Urinary bladder (tissue), 4 donors: Measurements from ENCODE around the gene MYL12B. TPM values are rescaled to one million over a fixed set of nuclear protein-coding genes. Genes with fewer than 3 reads are reported as not detected.

Experiments
- DNase-seq: peaks from one replicate; pipeline ENCODE4 v3.0.0-alpha.2; 2015; ENCODE audit errors: extremely low spot score
- H3K27ac ChIP-seq: one replicate; pipeline ENCODE4 v1.5.1; 2013; ENCODE audit warnings: low read depth, mild to moderate bottlenecking, moderate library complexity
- H3K36me3 ChIP-seq: one replicate; pipeline ENCODE4 v1.6.1; 2013; ENCODE audit warnings: mild to moderate bottlenecking, moderate library complexity; ENCODE audit not compliant: insufficient read depth
- H3K4me1 ChIP-seq: one replicate; pipeline ENCODE4 v1.6.1; 2013; ENCODE audit warnings: mild to moderate bottlenecking, moderate library complexity; ENCODE audit not compliant: insufficient read depth
- H3K4me3 ChIP-seq: one replicate; pipeline ENCODE4 v1.5.1; 2013; ENCODE audit warnings: low read depth, low read length
- WGBS: extraction: QIAGEN DNeasy Blood & Tissue Kit; methylation state at CpG from one replicate; pipeline ENCODE4 v1.1.7; 2013; 5-methylcytosine and 5-hydroxymethylcytosine counted together
- polyA plus RNA-seq: library from polyadenylated mRNA; stranded (reverse); fragments of 200-250 nt; gene quantifications from one replicate; pipeline ENCODE4 v1.2.3, GENCODE V29; 2013
- total RNA-seq: library from RNA; depleted of rRNA; stranded (reverse); fragments of >200 nt; gene quantifications from one replicate; pipeline ENCODE4 v1.2.3, GENCODE V29; 2014
- donor health status: healthy with polysubstance abuse.
- donor health status: healthy.

The MYL12B gene
- total and polyA plus RNA-seq, 2 donors = 264 to 320 TPM

- H3K4me1 ChIP-seq = peaks cover 2% of the 10 kb centered on the region
- no peaks in the 10 kb centered on the region for H3K36me3 ChIP-seq
- DNase-seq = peak; percentile 92
- H3K4me3 ChIP-seq = peak within 1 kb of the TSS; percentile 72
- WGBS = under 1% methylated on average over 65 of the region's 65 CpGs
- peak within 1 kb of the TSS; percentile 99 for H3K27ac ChIP-seq
Observed at GRCh38 chr18:3247240-3248061, 14.5 kb upstream of the MYL12B start, which contains the start of gene MYL12A. Gene MYL12A (plus strand): TSS chr18:3247801. CDS start chr18:3253248, 5,447 bp downstream.

- peak overlapping the region; percentile 72 for H3K4me3 ChIP-seq
- peak; percentile 14 for DNase-seq
- H3K36me3 ChIP-seq = no peaks in the 10 kb centered on the region
- peaks cover 2% of the 10 kb centered on the region for H3K4me1 ChIP-seq
- under 1% methylated on average over 22 of the region's 22 CpGs for WGBS
- peak overlapping the region; percentile 99 for H3K27ac ChIP-seq
Observed at GRCh38 chr18:3248062-3248657, 13.8 kb upstream of the MYL12B start.

- Histone ChIP-seq H3K4me3 (peak overlapping the region; percentile 72), H3K4me1 (peaks cover 2% of the 10 kb centered on the region), H3K36me3 (no peaks in the 10 kb centered on the region), H3K27ac (no peak overlapping the region)
- whole genome bisulfite sequencing = 20% methylated on average over 9 of the region's 9 CpGs
- peak; percentile 13 for DNase-seq
Observed at GRCh38 chr18:3248658-3249359, 13.1 kb upstream of the MYL12B start.

GRCh38 chr18:3250237-3251107 lies 11.5 kb upstream of the MYL12B start:
- no peak for DNase-seq
- H3K4me3 ChIP-seq = no peak overlapping the region
- no peaks in the 10 kb centered on the region for H3K36me3 ChIP-seq
- 34% methylated on average over 6 of the region's 6 CpGs for WGBS
- no peak overlapping the region for H3K27ac ChIP-seq
- peaks cover 2% of the 10 kb centered on the region for H3K4me1 ChIP-seq

- DNase-seq = no peak
- Histone ChIP-seq H3K4me1 (peaks cover 2% of the 10 kb centered on the region), H3K36me3 (no peaks in the 10 kb centered on the region), H3K27ac (no peak overlapping the region), H3K4me3 (no peak overlapping the region)
- 65% methylated on average over 8 of the region's 8 CpGs for WGBS
Observed at GRCh38 chr18:3251249-3251962, 10.5 kb upstream of the MYL12B start.

- H3K4me1 ChIP-seq = peaks cover 2% of the 10 kb centered on the region
- H3K36me3 ChIP-seq = no peaks in the 10 kb centered on the region
- no peak overlapping the region for H3K4me3 ChIP-seq
- WGBS = 35% methylated on average over 3 of the region's 3 CpGs
- H3K27ac ChIP-seq = no peak overlapping the region
- no peak for DNase-seq
Observed at GRCh38 chr18:3251963-3252277, 10.0 kb upstream of the MYL12B start.

- DNase-seq = no peak
Observed at GRCh38 chr18:3252843-3253242, 9.1 kb upstream of the MYL12B start.

GRCh38 chr18:3254725-3255124 lies 7.2 kb upstream of the MYL12B start:
- WGBS = 83% methylated on average over 4 of the region's 4 CpGs
- peaks cover 8% of the 10 kb centered on the region for H3K36me3 ChIP-seq
- no peaks in the 10 kb centered on the region for H3K4me1 ChIP-seq
- DNase-seq = no peak
- H3K27ac ChIP-seq = no peak overlapping the region
- H3K4me3 ChIP-seq = no peak overlapping the region

More at GRCh38 chr18:3252843-3253242, 9.1 kb upstream of the MYL12B start:
- H3K4me1 ChIP-seq = peaks cover 2% of the 10 kb centered on the region
- 91% methylated on average over 1 of the region's 1 CpG for WGBS
- H3K36me3 ChIP-seq = no peaks in the 10 kb centered on the region
- H3K4me3 ChIP-seq = no peak overlapping the region
- H3K27ac ChIP-seq = no peak overlapping the region

- 75% methylated on average over 5 of the region's 5 CpGs for WGBS
- DNase-seq = no peak
- H3K4me1 ChIP-seq = no peaks in the 10 kb centered on the region
- H3K36me3 ChIP-seq = peaks cover 8% of the 10 kb centered on the region
- H3K27ac ChIP-seq = peak overlapping the region; percentile 45
- H3K4me3 ChIP-seq = no peak overlapping the region
Observed at GRCh38 chr18:3255611-3256165, 6.2 kb upstream of the MYL12B start.

GRCh38 chr18:3256693-3257626 lies 5.0 kb upstream of the MYL12B start:
- no peak for DNase-seq
- 40% methylated on average over 5 of the region's 5 CpGs for WGBS
- Histone ChIP-seq H3K36me3 (peaks cover 8% of the 10 kb centered on the region), H3K27ac (peak overlapping the region; percentile 66), H3K4me3 (no peak overlapping the region), H3K4me1 (no peaks in the 10 kb centered on the region)

GRCh38 chr18:3257627-3258120 lies 4.3 kb upstream of the MYL12B start:
- WGBS = 91% methylated on average over 2 of the region's 2 CpGs
- peaks cover 8% of the 10 kb centered on the region for H3K36me3 ChIP-seq
- no peaks in the 10 kb centered on the region for H3K4me1 ChIP-seq

More at GRCh38 chr18:3257627-3258120, 4.3 kb upstream of the MYL12B start:
- DNase-seq = no peak
- H3K27ac ChIP-seq = no peak overlapping the region
- no peak overlapping the region for H3K4me3 ChIP-seq
